Kidney epithelial cell (primary cell): ENCODE results near the gene PIP4K2B. TPM values are rescaled to one million over a fixed set of nuclear protein-coding genes. Genes with fewer than 3 reads are reported as not detected.
A peak's percentile ranks its signal among the peaks of the same experiment; 100 is the strongest.

Experiments
- DNase-seq: peaks from one replicate; pipeline ENCODE4 v3.0.0-alpha.2; 2010; ENCODE audit warnings: low read depth
- H3K27me3 ChIP-seq: 2 replicates; pipeline ENCODE4 v1.6.0; 2011; ENCODE audit warnings: low read length; ENCODE audit not compliant: control insufficient read depth, insufficient read depth
- H3K36me3 ChIP-seq: 2 replicates; pipeline ENCODE4 v1.5.1; 2011; ENCODE audit warnings: low read length; ENCODE audit not compliant: control insufficient read depth, insufficient read depth
- H3K4me3 ChIP-seq: 2 replicates; pipeline ENCODE4 v1.5.1; 2011; ENCODE audit warnings: low read depth, mild to moderate bottlenecking, control low read depth, low read length
- CTCF ChIP-seq: IDR thresholded peaks from 2 replicates; pipeline ENCODE4 v1.5.1; 2011; ENCODE audit warnings: mild to moderate bottlenecking, moderate library complexity, low read length, control low read depth, inconsistent platforms; ENCODE audit not compliant: insufficient read depth, poor library complexity, severe bottlenecking
- total RNA-seq: library from RNA; depleted of rRNA; stranded (reverse); fragments of >200 nt; gene quantifications from 2 replicates; pipeline ENCODE4 v1.2.3, GENCODE V29; 2015

The PIP4K2B gene
- total RNA-seq, 1 donor from 2014 or later: 34.8 TPM

DNA sequence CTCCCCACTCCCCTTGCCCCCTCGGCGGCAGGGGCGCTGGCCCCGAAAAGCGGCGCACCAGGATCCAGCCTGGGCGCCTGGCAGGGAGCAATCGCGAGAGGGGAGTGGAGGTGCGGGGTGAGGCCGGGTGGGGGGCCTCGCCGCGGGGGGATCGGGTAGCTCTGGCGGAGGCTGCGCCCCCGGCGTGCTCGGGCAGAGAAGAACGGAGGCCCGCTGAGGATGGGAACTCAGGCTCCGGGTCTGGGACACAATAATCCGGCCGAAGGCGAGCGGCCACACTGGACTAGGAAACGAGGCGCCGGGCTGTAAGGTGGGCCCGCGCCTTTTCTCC, 50.5 kb downstream of the PIP4K2B start:
- no peak for TF ChIP-seq CTCF

DNA sequence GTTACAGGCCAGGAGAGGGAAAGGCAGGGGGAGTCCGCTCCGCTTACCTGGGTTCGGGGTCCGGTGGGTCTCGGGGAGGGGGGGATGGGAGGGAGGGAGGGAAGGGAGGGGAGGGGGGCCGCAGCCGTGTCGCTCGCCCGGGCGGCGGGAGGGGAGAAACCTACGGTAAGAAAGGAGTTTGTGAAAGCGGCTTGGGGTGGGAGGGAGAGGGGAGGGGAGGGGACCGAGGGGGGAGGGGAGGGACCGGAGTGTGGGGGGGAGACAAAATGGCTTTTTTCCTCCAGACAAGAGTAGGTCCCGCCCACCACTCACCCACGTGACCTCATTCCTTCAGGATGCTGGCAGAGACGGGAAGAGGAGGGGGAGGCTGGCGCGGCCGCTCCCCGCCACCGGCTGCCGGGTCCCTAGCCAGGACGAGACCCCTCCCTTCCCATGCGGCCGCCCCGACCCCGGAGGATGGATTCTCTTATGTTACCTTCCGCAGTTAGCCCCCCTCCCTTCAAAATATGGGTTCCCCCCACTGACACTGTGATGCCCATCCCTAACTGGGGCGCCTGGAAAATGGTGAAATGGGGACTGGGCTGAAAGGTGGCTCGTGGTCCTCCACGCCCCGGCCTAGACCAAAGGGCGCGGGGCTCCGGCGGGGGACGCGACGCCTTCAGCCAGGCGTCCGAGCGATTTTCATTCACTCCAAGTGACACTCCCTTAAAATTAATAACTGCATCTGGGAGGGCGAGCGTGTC, 51.0 kb downstream of the PIP4K2B start, which contains the start of gene PCGF2:
Gene PCGF2, minus strand, starts transcription at position 188 of the 743 bp plus-strand sequence. CDS start 7,934 bp downstream, outside the sequence.
- Histone ChIP-seq H3K27me3 (no peaks in the 10 kb centered on the region), H3K4me3 (peak within 1 kb of the TSS; percentile 93), H3K36me3 (no peaks in the 10 kb centered on the region)
- DNase-seq: peak; percentile 63
- TF ChIP-seq CTCF: no peak

More for the DNA sequence above, 50.5 kb downstream of the PIP4K2B start:
- Histone ChIP-seq H3K4me3 (peak overlapping the region; percentile 93), H3K36me3 (no peaks in the 10 kb centered on the region), H3K27me3 (no peaks in the 10 kb centered on the region)
- no peak for DNase-seq

DNA sequence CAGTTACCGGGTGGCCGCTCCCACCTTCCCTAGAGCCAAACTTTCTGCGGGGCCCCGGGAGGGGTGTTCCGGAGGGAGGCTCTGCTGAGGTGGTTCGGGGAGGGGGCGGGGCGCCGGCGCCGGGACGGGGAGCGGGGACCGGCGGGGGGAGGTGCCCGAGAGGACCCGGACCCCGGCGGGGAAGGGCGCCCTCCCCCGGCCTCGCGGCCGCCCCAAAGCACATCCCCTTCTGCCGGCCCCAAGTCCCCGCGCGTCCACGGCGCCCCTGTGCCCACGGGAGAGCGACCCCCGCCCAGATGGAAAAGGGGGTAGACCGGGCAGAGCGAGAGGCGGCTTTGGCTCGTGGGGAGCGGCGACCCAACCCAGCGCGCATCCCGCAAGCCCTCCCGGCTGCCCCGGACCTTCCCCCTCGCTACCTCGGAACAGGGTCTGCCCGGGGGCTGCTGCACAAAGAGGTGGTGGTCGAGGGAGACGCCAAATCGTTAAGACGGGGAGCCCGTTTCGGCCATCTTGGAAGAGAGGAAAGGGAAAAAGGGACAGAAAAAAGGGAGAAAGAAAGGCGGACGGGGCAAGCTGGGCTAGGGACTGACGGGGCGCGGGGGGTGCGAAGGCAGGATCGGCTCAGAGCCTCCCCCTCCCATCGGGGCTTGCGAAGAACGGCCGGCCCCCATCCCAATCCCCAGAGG, 51.8 kb downstream of the PIP4K2B start:
- no peak for TF ChIP-seq CTCF
- H3K27me3 ChIP-seq: no peaks in the 10 kb centered on the region
- H3K36me3 ChIP-seq: no peaks in the 10 kb centered on the region
- no peak for DNase-seq
- H3K4me3 ChIP-seq: peak overlapping the region; percentile 93

DNA sequence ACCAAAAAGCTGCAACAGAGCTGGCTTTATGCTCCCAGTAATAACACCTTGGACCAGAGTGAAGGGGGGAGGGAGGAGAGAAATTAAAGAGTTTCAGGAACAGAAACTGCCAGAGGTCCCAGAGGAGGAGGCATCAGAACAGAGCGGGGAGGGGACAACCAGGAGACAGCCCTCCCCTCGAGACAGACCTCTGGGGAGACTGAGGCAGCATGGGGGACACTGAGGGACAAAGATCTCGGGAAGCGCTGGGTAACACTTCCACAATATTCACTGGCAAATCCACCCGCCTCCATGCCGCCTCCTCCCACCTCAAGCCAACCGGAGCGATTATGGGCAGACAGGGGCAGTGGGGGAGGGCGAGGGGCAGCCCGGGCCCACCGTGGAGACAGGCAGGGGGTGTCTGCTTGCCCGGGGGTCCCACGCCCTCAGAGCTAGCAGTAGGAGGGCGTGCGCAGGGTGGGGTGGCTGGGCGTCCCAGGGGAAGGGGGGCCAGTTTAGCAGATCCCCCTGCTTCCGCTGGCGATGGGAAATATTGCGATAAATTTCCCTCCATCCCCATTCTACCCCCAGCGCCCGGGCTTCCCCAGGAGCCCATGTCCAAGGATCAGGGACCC, 52.4 kb downstream of the PIP4K2B start:
- Histone ChIP-seq H3K36me3 (no peaks in the 10 kb centered on the region), H3K4me3 (peak overlapping the region; percentile 93), H3K27me3 (no peaks in the 10 kb centered on the region)
- TF ChIP-seq CTCF: no peak
- no peak for DNase-seq

- Histone ChIP-seq H3K36me3 (no peaks in the 10 kb centered on the region), H3K4me3 (peak overlapping the region; percentile 93), H3K27me3 (no peaks in the 10 kb centered on the region)
- TF ChIP-seq CTCF: no peak
- DNase-seq: no peak
These were observed 53.1 kb downstream of the PIP4K2B start for GRCh38 chr17:38746004-38746848.
